Effector CD8-positive, alpha-beta T cell (primary cell): Measurements from ENCODE around the gene NT5DC2.

ENCODE experiments used
- DNase-seq: peaks from one replicate; lab custom pipeline; 2025; lab: John Stamatoyannopoulos, UW

Gene NT5DC2

GRCh38 chr3:52487788-52488691, 45.6 kb downstream of the NT5DC2 start:
- DNase-seq = no peak

DNA sequence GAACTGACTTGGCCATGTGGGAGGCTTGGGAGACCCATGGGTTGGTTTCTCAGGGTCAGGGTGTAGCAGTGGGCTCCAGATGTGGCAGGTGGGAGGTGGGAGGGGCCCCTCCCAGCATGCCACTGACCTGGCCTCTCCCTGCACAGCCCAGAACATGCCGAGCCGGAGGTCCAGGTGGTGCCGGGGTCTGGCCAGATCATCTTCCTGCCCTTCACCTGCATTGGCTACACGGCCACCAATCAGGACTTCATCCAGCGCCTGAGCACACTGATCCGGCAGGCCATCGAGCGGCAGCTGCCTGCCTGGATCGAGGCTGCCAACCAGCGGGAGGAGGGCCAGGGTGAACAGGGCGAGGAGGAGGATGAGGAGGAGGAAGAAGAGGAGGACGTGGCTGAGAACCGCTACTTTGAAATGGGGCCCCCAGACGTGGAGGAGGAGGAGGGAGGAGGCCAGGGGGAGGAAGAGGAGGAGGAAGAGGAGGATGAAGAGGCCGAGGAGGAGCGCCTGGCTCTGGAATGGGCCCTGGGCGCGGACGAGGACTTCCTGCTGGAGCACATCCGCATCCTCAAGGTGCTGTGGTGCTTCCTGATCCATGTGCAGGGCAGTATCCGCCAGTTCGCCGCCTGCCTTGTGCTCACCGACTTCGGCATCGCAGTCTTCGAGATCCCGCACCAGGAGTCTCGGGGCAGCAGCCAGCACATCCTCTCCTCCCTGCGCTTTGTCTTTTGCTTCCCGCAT, 46.4 kb downstream of the NT5DC2 start:
- DNase-seq = no peak

GRCh38 chr3:52484680-52485461, 48.8 kb downstream of the NT5DC2 start:
- DNase-seq = no peak

DNA sequence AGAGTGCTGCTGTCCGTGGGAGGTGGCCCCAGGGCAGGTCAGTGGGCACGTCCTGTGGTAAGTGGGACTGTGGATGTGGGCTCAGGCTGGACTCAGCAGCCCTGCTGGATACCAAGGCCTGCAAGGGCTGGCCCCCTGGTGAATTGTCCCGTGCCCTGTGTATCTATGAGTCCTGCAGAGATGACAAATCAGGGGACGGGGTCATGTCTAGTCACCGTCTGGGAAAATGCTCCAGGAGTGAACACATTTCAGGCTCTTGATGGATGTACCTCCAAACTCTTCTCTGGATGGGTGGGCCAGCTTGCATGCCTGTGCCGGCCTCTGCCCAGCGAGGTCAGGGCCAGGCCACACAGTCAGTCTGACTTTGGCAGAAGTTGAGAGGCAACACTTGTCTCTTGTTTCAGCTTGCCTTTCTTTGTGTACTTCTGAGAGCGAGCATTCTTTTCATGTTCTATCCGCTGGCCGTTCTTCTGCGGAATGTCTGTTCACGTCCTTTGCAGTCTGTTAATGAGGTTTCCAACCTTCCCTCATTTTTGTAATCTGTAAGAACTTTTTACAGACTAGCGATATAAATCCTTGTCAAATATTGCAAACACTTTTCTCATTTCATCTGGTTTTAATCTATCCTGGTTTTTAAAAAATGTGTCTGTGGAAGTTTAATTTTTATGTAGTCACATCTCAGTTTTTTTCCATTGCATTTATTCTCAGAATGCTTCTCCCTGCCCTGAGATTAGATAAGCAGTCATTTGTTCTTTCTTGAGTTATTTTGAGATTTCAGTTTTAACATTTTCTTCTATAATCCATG, 49.9 kb downstream of the NT5DC2 start:
- no peak for DNase-seq

DNA sequence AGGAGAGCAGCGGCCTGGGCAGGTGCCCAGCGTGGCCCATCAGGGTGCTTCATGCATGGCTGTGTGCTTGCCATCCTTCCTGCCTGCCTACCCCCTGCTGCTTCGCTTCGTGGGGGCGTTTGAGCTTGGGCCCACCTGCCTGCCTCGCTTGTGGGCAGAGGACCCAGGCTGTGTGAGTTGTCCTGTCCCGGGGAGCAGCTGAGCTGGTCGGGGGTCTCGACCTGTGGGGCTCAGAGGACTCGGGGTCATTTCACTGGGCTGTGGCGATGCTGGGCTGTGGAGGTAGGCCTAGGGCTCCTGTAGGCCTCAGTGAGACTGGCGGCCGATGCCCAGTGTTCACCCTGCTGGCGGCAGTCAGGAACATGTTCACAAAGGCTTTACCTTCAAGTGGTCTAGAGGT, 50.6 kb downstream of the NT5DC2 start:
- DNase-seq = no peak

GRCh38 chr3:52481819-52482521, 51.7 kb downstream of the NT5DC2 start:
- DNase-seq = peak; percentile 6

GRCh38 chr3:52480768-52481715, 52.6 kb downstream of the NT5DC2 start:
- no peak for DNase-seq

DNA sequence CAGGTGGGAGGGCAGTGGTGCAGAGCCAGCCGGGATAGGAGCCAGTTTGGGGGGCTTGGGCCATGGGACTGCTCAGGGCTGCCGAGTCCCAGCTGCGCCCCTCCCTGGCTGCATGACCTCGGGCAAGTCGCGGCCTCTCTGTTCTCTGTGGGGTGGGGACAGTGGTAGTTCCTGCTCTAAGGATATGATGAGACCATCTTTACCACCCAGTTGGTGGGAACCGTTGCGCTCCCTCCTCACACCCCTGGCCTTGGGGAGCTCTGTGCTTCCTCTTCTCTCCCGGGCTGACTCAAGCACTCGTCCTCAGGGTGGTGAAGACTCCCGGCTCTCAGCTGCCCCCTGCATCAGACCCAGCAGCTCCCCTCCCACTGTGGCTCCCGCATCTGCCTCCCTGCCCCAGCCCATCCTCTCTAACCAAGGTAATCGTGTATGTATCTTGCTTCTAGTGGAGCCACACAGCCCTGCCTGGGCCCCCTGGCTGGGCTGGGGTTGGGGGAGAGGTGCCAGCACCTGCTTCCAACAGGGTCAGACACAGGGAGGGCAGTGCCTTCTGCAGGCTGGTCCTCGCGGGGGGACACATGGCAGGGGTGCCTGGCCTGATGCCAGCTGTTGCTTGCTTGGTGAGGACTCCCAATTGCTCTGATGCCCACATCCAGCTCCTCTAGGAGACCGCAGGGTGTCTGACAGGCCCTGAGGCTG, 53.6 kb downstream of the NT5DC2 start:
- no peak for DNase-seq

- no peak for DNase-seq
Observed at GRCh38 chr3:52479037-52479876, 54.4 kb downstream of the NT5DC2 start.

DNA sequence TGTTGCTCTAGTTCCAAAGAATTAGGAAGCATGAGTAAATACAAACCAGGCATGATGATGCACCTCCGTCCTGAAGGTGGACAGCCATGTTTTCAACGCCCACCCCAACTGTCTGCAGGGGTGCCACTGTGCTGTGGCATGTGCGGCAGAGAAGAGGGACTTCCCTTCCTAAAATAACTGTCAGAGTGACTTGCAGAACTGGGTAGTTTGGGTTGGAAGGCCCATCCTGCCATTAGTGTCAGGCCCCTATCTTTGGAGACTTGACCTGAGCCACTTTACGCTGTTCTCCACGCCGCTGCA, 55.9 kb downstream of the NT5DC2 start:
- no peak for DNase-seq

- DNase-seq = no peak
Observed at GRCh38 chr3:52477076-52477795, 56.4 kb downstream of the NT5DC2 start.
